ENCODE measurements around the gene NME4. TPM values are rescaled to one million over a fixed set of nuclear protein-coding genes. Genes with fewer than 3 reads are reported as not detected.
A peak's percentile ranks its signal among the peaks of the same experiment; 100 is the strongest.

Gene NME4
- total RNA-seq, 1 experiment from 2014 or later: 159 TPM

DNA sequence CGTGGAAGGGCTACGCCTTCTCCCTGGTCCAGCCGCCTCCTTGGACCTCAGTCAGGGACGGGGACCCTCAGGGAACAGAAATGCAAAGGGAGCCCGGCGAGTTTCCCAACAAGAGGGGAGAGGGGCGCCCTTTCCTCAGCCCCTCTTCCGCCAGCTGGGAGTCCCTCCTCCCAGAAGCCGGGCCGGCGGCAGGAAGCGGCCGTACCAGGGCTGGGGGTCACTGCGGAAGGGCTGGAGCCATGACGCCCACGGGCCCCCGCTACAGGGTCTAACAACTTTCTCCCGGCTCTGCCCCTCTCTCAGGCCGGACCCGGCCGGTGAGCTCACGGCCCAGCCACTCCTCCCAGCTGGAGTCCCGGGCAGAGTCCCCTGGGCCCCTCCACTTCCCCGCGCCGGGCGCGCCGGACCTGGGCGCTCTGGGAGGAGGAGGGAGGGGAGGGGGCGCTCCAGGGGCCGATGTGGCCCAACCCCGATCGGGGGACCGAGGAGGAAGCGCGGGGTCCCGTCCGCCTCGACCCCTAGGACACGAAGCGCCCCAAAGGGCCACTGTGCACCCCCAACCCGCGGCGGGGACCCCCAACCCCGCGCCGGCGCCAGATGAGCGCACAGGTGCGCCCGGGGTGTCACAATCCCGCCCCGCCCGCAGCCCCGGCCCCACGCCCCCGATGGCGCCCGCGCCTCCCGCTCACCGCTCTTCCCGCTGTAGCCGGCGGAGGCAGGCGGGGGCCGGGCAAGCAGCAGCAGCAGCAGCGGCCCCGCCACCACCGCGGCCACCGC is 15.8 kb upstream of the NME4 start:
- H3K79me2 ChIP-seq (ENCODE audit: low read depth): no peaks in the 10 kb centered on the region
- H3K27ac ChIP-seq: no peak overlapping the region
- H3F3A ChIP-seq (ENCODE audit: insufficient read depth, low read depth): peaks cover 26% of the 10 kb centered on the region; the same call in 1 of the 2 replicates
- H3K36me3 ChIP-seq (ENCODE audit: low read depth): no peaks in the 10 kb centered on the region
- TF ChIP-seq, protein P1, sequence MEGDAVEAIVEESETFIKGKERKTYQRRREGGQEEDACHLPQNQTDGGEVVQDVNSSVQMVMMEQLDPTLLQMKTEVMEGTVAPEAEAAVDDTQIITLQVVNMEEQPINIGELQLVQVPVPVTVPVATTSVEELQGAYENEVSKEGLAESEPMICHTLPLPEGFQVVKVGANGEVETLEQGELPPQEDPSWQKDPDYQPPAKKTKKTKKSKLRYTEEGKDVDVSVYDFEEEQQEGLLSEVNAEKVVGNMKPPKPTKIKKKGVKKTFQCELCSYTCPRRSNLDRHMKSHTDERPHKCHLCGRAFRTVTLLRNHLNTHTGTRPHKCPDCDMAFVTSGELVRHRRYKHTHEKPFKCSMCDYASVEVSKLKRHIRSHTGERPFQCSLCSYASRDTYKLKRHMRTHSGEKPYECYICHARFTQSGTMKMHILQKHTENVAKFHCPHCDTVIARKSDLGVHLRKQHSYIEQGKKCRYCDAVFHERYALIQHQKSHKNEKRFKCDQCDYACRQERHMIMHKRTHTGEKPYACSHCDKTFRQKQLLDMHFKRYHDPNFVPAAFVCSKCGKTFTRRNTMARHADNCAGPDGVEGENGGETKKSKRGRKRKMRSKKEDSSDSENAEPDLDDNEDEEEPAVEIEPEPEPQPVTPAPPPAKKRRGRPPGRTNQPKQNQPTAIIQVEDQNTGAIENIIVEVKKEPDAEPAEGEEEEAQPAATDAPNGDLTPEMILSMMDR (conservative IDR thresholded peaks at IDR 0.05): no peak
- no peak for TF ChIP-seq EZH2 (IDR thresholded peaks at IDR 0.05; ENCODE audit: low read depth)
- peak overlapping the region; percentile 79; the same call in 1 of the 2 replicates for H2AFZ ChIP-seq
- no TSS peak for BruUV-seq (replicated peaks)
- H3K4me2 ChIP-seq: peak overlapping the region; percentile 86
- no peaks in the 10 kb centered on the region for H3K27me3 ChIP-seq (ENCODE audit: insufficient read depth, low read depth)
- peak overlapping the region; percentile 67 for H3K4me3 ChIP-seq
- H3K4me1 ChIP-seq (replicated peaks; ENCODE audit: insufficient read depth): no peaks in the 10 kb centered on the region
- no peaks in the 10 kb centered on the region for H3K9me3 ChIP-seq (ENCODE audit: insufficient read depth, low read depth)
- no peaks in the 10 kb centered on the region for H3K9me2 ChIP-seq (ENCODE audit: insufficient read depth)
- intact Hi-C loops (cut with micrococcal nuclease; ENCODE audit: unreplicated experiment): loop anchor here (10.0 kb wide), 1 partner anchor 264 kb away; the partner anchor contains the start of genes MCRIP2 and WDR90
- DNase-seq: no peak
- ChIA-PET CTCF (interaction anchor here (1.0 kb wide), 1 partner anchor 11 kb away, joined by 3 read pairs; the partner anchor contains the start of gene MRPL28), POLR2A (ENCODE audit: unreplicated experiment) (no interaction called here)
- no peaks in the 10 kb centered on the region for H4K20me1 ChIP-seq (ENCODE audit: insufficient read depth)

- POLR2A ChIA-PET (ENCODE audit: unreplicated experiment): interaction anchor here (0.6 to 0.8 kb wide), 4 partner anchors 10 to 188 kb away, joined by 4 to 20 read pairs (median 6); partner anchors contain the start of gene PIGQ
- peaks cover 26% of the 10 kb centered on the region; the same call in 1 of the 2 replicates for H3F3A ChIP-seq (ENCODE audit: insufficient read depth, low read depth)
- peak within 1 kb of the TSS; percentile 86 for H3K4me2 ChIP-seq
- H2AFZ ChIP-seq: peak within 1 kb of the TSS; percentile 79
- H3K36me3 ChIP-seq (ENCODE audit: low read depth): no peaks in the 10 kb centered on the region
- CTCF ChIA-PET: interaction anchor here (0.6 to 1.0 kb wide), 4 partner anchors 11 to 406 kb away, joined by 3 to 13 read pairs (median 8); partner anchors contain the start of genes CHTF18, MRPL28 and RPUSD1
- no peaks in the 10 kb centered on the region for H3K79me2 ChIP-seq (ENCODE audit: low read depth)
- no TSS peak for BruUV-seq (replicated peaks)
- no peaks in the 10 kb centered on the region for H3K9me3 ChIP-seq (ENCODE audit: insufficient read depth, low read depth)
- no peaks in the 10 kb centered on the region for H3K9me2 ChIP-seq (ENCODE audit: insufficient read depth)
- no peaks in the 10 kb centered on the region for H4K20me1 ChIP-seq (ENCODE audit: insufficient read depth)
- intact Hi-C loops (cut with micrococcal nuclease; ENCODE audit: unreplicated experiment): loop anchor here (10.0 kb wide), 1 partner anchor 263 kb away; the partner anchor contains the start of genes MCRIP2 and WDR90
- H3K27me3 ChIP-seq (ENCODE audit: insufficient read depth, low read depth): no peaks in the 10 kb centered on the region
- H3K4me3 ChIP-seq: peak within 1 kb of the TSS; percentile 67
- no peak within 1 kb of the TSS for H3K27ac ChIP-seq
- TF ChIP-seq, protein P1 (conservative IDR thresholded peaks at IDR 0.05): no peak
- no peak for TF ChIP-seq EZH2 (IDR thresholded peaks at IDR 0.05; ENCODE audit: low read depth)
- peak in 1 of 2 experiments; percentile 81 for DNase-seq
- H3K4me1 ChIP-seq (replicated peaks; ENCODE audit: insufficient read depth): no peaks in the 10 kb centered on the region
Measured at GRCh38 chr16:381789-382717, 14.9 kb upstream of the NME4 start, which contains the start of gene PGAP6. PGAP6 (minus strand) TSS chr16:381978; CDS start chr16:381821, 157 bp downstream.

Measured in PC-9 (cell line).